Adipocyte (in vitro differentiated cells): ENCODE measurements around the gene SPRED3.

Experiments used
- DNase-seq: peaks from one replicate; pipeline ENCODE4 v3.0.0-alpha.2; 2015; ENCODE audit warnings: low read depth
- H3K27me3 ChIP-seq: replicated peaks from 2 replicates; pipeline ENCODE4 v1.7.0; 2013; ENCODE audit warnings: mild to moderate bottlenecking, low read length, moderate library complexity; ENCODE audit not compliant: control insufficient read depth, insufficient read depth
- H3K36me3 ChIP-seq: 2 replicates; pipeline ENCODE4 v1.7.0; 2013; ENCODE audit warnings: low read length, mild to moderate bottlenecking, moderate library complexity; ENCODE audit not compliant: control insufficient read depth, insufficient read depth, severe bottlenecking
- H3K4me1 ChIP-seq: 2 replicates; pipeline ENCODE4 v1.7.0; 2013; ENCODE audit warnings: mild to moderate bottlenecking, low read length, moderate library complexity; ENCODE audit not compliant: control insufficient read depth, insufficient read depth
- H3K4me3 ChIP-seq: 2 replicates; pipeline ENCODE4 v1.7.0; 2013; ENCODE audit warnings: mild to moderate bottlenecking, low read length, moderate library complexity
- H3K9ac ChIP-seq: 2 replicates; pipeline ENCODE4 v1.7.0; 2013; ENCODE audit warnings: mild to moderate bottlenecking, low read length, moderate library complexity
- H3K9me3 ChIP-seq: 2 replicates; pipeline ENCODE4 v1.7.0; 2013; ENCODE audit warnings: mild to moderate bottlenecking, low read length, moderate library complexity; ENCODE audit not compliant: control insufficient read depth

The SPRED3 gene

GRCh38 chr19:38441657-38442348 lies 53.3 kb downstream of the SPRED3 start:
- H3K27me3 ChIP-seq, result peaks cover 13% of the 10 kb centered on the region
- DNase-seq, result no peak

DNA sequence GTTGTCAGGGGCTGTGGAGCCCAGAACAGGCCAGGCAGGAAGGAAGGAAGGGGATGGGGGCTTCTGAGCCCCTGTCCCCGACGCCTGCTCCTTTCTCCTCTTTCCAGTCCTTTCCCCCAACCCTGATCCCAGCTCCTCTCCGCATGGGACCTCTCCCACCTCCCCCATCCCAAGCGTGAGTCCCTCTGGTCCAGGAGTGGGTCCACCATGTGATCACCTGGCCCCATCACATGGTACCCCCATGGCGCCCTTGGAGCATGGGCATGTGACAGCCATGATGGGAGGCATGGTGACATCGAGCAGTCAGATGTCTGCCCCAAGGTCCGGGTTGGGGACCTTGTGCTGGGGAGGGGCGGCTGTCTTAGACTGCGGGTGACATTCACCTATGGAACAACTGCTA lies 54.2 kb downstream of the SPRED3 start:
- no peak overlapping the region for H3K4me3 ChIP-seq
- no peaks in the 10 kb centered on the region for H3K9me3 ChIP-seq
- H3K27me3 ChIP-seq, result peaks cover 10% of the 10 kb centered on the region
- H3K36me3 ChIP-seq, result no peaks in the 10 kb centered on the region
- H3K4me1 ChIP-seq, result no peaks in the 10 kb centered on the region
- no peak overlapping the region for H3K9ac ChIP-seq
- DNase-seq, result no peak

More at GRCh38 chr19:38441657-38442348, 53.3 kb downstream of the SPRED3 start:
- Histone ChIP-seq H3K9me3 (no peaks in the 10 kb centered on the region), H3K4me3 (no peak overlapping the region), H3K4me1 (no peaks in the 10 kb centered on the region), H3K36me3 (no peaks in the 10 kb centered on the region), H3K9ac (no peak overlapping the region)

DNA sequence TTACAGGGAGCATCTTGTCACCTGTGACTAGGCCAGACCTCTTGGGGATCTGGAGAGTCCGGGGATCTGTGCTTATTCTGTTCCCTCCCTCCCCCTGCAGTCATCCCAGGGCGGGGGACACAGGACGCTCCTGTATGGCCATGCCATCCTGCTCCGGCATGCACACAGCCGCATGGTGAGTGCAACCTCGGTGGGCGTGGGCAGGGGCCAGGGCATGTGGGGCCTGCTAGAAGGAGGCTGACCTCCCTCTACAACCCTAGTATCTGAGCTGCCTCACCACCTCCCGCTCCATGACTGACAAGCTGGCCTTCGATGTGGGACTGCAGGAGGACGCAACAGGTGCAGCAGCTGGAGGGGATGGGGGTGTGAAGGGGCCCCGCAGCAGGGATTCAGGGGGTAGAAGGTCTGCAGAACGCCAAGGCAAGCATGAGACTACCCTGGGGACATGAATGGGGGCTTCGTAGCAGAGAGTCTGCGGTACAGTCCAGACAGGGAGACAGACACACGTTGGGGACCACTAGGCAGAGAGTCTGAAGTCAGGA lies 55.0 kb downstream of the SPRED3 start:
- Histone ChIP-seq H3K27me3 (peaks cover 14% of the 10 kb centered on the region), H3K4me1 (no peaks in the 10 kb centered on the region), H3K36me3 (no peaks in the 10 kb centered on the region), H3K4me3 (no peak overlapping the region), H3K9me3 (no peaks in the 10 kb centered on the region), H3K9ac (no peak overlapping the region)
- DNase-seq, result no peak

GRCh38 chr19:38444026-38444425 lies 55.5 kb downstream of the SPRED3 start:
- no peaks in the 10 kb centered on the region for H3K9me3 ChIP-seq
- H3K36me3 ChIP-seq, result no peaks in the 10 kb centered on the region
- H3K4me3 ChIP-seq, result no peak overlapping the region
- H3K27me3 ChIP-seq, result peaks cover 17% of the 10 kb centered on the region
- H3K4me1 ChIP-seq, result no peaks in the 10 kb centered on the region
- no peak for DNase-seq
- H3K9ac ChIP-seq, result no peak overlapping the region

DNA sequence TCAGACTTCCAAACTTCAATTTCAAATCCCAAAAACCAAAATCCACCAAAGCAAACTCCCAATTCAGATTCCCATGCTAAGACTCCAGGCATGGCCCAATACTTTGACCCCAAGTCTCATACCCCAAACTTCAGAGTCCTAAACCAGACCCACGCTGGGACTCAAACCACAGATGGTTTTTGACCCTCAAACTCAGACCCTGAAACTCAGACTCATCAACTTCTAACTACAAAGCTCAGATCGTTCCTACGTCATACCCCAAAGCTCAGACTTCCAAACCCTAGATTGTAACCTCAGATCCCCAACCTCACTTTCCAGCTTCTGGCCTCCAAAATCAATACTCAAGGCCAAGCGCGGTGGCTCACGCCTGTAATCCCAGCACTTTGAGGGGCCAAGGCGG lies 56.9 kb downstream of the SPRED3 start:
- Histone ChIP-seq H3K4me3 (no peak overlapping the region), H3K27me3 (peaks cover 27% of the 10 kb centered on the region), H3K4me1 (no peaks in the 10 kb centered on the region), H3K9me3 (peaks cover 4% of the 10 kb centered on the region), H3K36me3 (no peaks in the 10 kb centered on the region), H3K9ac (no peak overlapping the region)
- DNase-seq, result no peak

GRCh38 chr19:38448225-38448624 lies 59.7 kb downstream of the SPRED3 start:
- Histone ChIP-seq H3K4me1 (no peaks in the 10 kb centered on the region), H3K4me3 (no peak overlapping the region), H3K36me3 (no peaks in the 10 kb centered on the region), H3K9ac (no peak overlapping the region), H3K9me3 (peaks cover 4% of the 10 kb centered on the region), H3K27me3 (peaks cover 28% of the 10 kb centered on the region)
- no peak for DNase-seq
